ENCODE data around the gene NECAP2. TPM values are rescaled to one million over a fixed set of nuclear protein-coding genes. Genes with fewer than 3 reads are reported as not detected.
"Not testable (repeated sequence)": the region's sequence is repeated elsewhere in the genome, so short reads cannot be mapped to it uniquely, and the experiment has no call there.

Gene NECAP2
- total RNA-seq, 3 donors from 2014 or later (not counting 1 experiment from before 2014, with no cell fraction given): 62.1 to 73.1 (median 73.0) TPM

- Mint-ChIP-seq H3K27me3 (ENCODE audit: low read depth in 2 of 2) (no peaks in the 10 kb centered on the region), H3K27ac (no peak overlapping the region), H3K36me3 (peaks cover 9% of the 10 kb centered on the region), H3K9me3 (no peaks in the 10 kb centered on the region), H3K4me1 (peaks cover 0 to 6% of the 10 kb centered on the region in 2 donors), H3K4me3 (no peak overlapping the region)
- ATAC-seq (no peak), DNase-seq (no peak)
- TF ChIP-seq CTCF (IDR thresholded peaks at IDR 0.05): no peak
- H3K9me3 ChIP-seq (ENCODE audit: control insufficient read depth, insufficient read depth, low read length): no peaks in the 10 kb centered on the region
- peaks cover 49% of the 10 kb centered on the region for H3K36me3 ChIP-seq (ENCODE audit: control insufficient read depth, insufficient read depth, low read length)
- H3K4me3 ChIP-seq (ENCODE audit: low read length): no peak overlapping the region
- no peaks in the 10 kb centered on the region for H3K4me1 ChIP-seq (ENCODE audit: control insufficient read depth, insufficient read depth, low read length)
- H3K27me3 ChIP-seq (ENCODE audit: control insufficient read depth, insufficient read depth, low read length): no peaks in the 10 kb centered on the region
- no peak overlapping the region for H3K27ac ChIP-seq (ENCODE audit: low read length)
- WGBS (ENCODE audit: insufficient coverage): 90% methylated on average over 12 of the region's 12 CpGs
- intact Hi-C loops (cut with micrococcal nuclease): no loop called here
These were observed 37.6 kb downstream of the NECAP2 start for GRCh38 chr1:16478091-16478490.

GRCh38 chr1:16483146-16483545, 42.6 kb downstream of the NECAP2 start:
- H3K9me3 ChIP-seq (ENCODE audit: control insufficient read depth, insufficient read depth, low read length); H3K36me3 Mint-ChIP-seq; DNase-seq; H3K4me1 ChIP-seq (ENCODE audit: control insufficient read depth, insufficient read depth, low read length); H3K27me3 Mint-ChIP-seq (ENCODE audit: low read depth in 2 of 2); H3K9me3 Mint-ChIP-seq; H3K27me3 ChIP-seq (ENCODE audit: control insufficient read depth, insufficient read depth, low read length); H3K4me3 Mint-ChIP-seq; H3K27ac Mint-ChIP-seq; intact Hi-C loops (cut with micrococcal nuclease); H3K4me1 Mint-ChIP-seq; H3K27ac ChIP-seq (ENCODE audit: low read length); H3K4me3 ChIP-seq (ENCODE audit: low read length); ATAC-seq: not testable (repeated sequence)
- peaks cover 37% of the 10 kb centered on the region for H3K36me3 ChIP-seq (ENCODE audit: control insufficient read depth, insufficient read depth, low read length)
- 97% methylated on average over 26 of the region's 26 CpGs for WGBS (ENCODE audit: insufficient coverage)

GRCh38 chr1:16483639-16484500, 43.3 kb downstream of the NECAP2 start:
- WGBS (ENCODE audit: insufficient coverage): 95% methylated on average over 45 of the region's 45 CpGs
- H3K27ac Mint-ChIP-seq; H3K9me3 ChIP-seq (ENCODE audit: control insufficient read depth, insufficient read depth, low read length); intact Hi-C loops (cut with micrococcal nuclease); H3K4me1 ChIP-seq (ENCODE audit: control insufficient read depth, insufficient read depth, low read length); H3K4me1 Mint-ChIP-seq; H3K27ac ChIP-seq (ENCODE audit: low read length); H3K27me3 ChIP-seq (ENCODE audit: control insufficient read depth, insufficient read depth, low read length); H3K27me3 Mint-ChIP-seq (ENCODE audit: low read depth in 2 of 2); H3K36me3 Mint-ChIP-seq; DNase-seq; H3K4me3 ChIP-seq (ENCODE audit: low read length); H3K9me3 Mint-ChIP-seq; H3K4me3 Mint-ChIP-seq: not testable (repeated sequence)
- H3K36me3 ChIP-seq (ENCODE audit: control insufficient read depth, insufficient read depth, low read length): peaks cover 36% of the 10 kb centered on the region
- peak in 1 of 3 donors; percentile 30 for ATAC-seq

- peaks cover 0 to 4% of the 10 kb centered on the region in 2 donors for H3K4me1 Mint-ChIP-seq
- TF ChIP-seq CTCF (IDR thresholded peaks at IDR 0.05): no peak
- no peaks in the 10 kb centered on the region for H3K27me3 Mint-ChIP-seq (ENCODE audit: low read depth in 2 of 2)
- no peak overlapping the region for H3K4me3 Mint-ChIP-seq
- peak in 1 of 3 donors; percentile 30 for ATAC-seq
- Histone ChIP-seq H3K27ac (ENCODE audit: low read length) (no peak overlapping the region), H3K4me3 (ENCODE audit: low read length) (no peak overlapping the region), H3K9me3 (ENCODE audit: control insufficient read depth, insufficient read depth, low read length) (no peaks in the 10 kb centered on the region), H3K4me1 (ENCODE audit: control insufficient read depth, insufficient read depth, low read length) (no peaks in the 10 kb centered on the region), H3K36me3 (ENCODE audit: control insufficient read depth, insufficient read depth, low read length) (peaks cover 36% of the 10 kb centered on the region), H3K27me3 (ENCODE audit: control insufficient read depth, insufficient read depth, low read length) (no peaks in the 10 kb centered on the region)
- no peak overlapping the region for H3K27ac Mint-ChIP-seq
- H3K36me3 Mint-ChIP-seq: no peaks in the 10 kb centered on the region
- 96% methylated on average over 8 of the region's 8 CpGs for WGBS (ENCODE audit: insufficient coverage)
- DNase-seq: no peak
- intact Hi-C loops (cut with micrococcal nuclease): no loop called here
- no peaks in the 10 kb centered on the region for H3K9me3 Mint-ChIP-seq
These were observed 43.9 kb downstream of the NECAP2 start for GRCh38 chr1:16484501-16484835.

Measured in natural killer cell (primary cell).